C4-2B (cell line): ENCODE measurements around the gene POU2AF1.

Experiments used
- CTCF ChIP-seq: fragments of 450-650 bp; conservative IDR thresholded peaks from 2 replicates; pipeline ENCODE4 v1.5.1; 2017; ENCODE audit warnings: mild to moderate bottlenecking
- ZFX ChIP-seq: fragments of 450-650 bp; IDR thresholded peaks from 2 replicates; pipeline ENCODE4 v1.6.1; 2017

- TF ChIP-seq CTCF: no peak
- TF ChIP-seq ZFX: no peak
Measured at GRCh38 chr11:111336062-111336461, 43.0 kb downstream of the POU2AF1 start.
